HG02642 (cell line): Measurements from ENCODE around the gene STARD10.
A peak's percentile ranks its signal among the peaks of the same experiment; 100 is the strongest.
"Not testable (repeated sequence)": the region's sequence is repeated elsewhere in the genome, so short reads cannot be mapped to it uniquely, and the experiment has no call there.

Source experiments
- ATAC-seq: cut with Tn5 transposase; IDR thresholded peaks from one replicate; pipeline ENCODE4 v1.9.1; 2021; ENCODE audit warnings: mild to moderate bottlenecking; ENCODE audit not compliant: unreplicated experiment, poor library complexity

STARD10 gene, protein sequence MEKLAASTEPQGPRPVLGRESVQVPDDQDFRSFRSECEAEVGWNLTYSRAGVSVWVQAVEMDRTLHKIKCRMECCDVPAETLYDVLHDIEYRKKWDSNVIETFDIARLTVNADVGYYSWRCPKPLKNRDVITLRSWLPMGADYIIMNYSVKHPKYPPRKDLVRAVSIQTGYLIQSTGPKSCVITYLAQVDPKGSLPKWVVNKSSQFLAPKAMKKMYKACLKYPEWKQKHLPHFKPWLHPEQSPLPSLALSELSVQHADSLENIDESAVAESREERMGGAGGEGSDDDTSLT

DNA sequence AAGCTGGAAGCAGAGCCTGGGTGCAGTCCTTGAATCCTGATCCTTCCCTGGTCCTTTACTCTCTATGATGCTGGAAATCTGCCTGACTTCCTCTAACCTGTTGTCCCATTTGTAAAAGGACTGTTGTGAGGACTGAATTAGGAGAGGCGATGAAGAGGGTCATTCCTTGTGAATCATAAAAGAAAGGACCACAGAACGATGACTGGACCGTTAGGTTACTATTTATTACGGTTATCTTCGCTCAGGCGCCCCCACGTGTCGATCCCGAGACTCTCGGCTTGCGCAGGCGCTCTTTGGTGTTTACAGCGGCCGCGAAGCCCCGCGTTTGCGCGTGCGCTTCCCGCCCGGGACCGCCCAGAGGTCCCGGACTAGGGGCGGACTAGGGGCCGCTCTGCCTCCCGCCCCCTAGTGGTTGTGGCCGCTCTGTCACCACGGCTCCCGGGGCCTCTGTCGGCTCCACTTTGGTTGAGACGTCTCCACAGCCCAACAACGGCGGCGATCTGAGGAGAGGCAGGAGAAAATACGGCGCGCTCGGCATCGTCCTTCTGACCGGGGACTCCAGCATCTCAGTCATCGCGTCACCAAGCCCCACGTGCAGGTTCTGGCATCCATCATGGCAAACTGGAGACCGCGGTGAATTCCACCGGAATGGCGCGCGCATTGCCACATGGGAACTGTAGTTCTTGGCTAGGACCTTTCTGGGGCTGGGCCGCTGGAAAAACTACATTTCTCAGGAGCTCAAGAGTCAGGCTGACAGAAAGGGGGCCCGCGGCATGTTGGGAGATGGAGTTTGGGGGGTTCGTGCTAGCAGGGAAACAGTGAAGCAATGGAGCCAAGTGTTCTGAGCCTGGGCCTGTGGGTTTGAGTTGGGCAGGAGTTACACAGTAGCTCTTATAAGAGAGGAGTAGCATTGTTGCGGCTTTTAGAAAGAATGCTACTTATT lies at the start of gene STARD10:
Gene STARD10, minus strand, starts transcription at position 623 of the 943 bp plus-strand sequence. CDS start 12,866 bp downstream, outside the sequence.
- peak; percentile 92 for ATAC-seq

DNA sequence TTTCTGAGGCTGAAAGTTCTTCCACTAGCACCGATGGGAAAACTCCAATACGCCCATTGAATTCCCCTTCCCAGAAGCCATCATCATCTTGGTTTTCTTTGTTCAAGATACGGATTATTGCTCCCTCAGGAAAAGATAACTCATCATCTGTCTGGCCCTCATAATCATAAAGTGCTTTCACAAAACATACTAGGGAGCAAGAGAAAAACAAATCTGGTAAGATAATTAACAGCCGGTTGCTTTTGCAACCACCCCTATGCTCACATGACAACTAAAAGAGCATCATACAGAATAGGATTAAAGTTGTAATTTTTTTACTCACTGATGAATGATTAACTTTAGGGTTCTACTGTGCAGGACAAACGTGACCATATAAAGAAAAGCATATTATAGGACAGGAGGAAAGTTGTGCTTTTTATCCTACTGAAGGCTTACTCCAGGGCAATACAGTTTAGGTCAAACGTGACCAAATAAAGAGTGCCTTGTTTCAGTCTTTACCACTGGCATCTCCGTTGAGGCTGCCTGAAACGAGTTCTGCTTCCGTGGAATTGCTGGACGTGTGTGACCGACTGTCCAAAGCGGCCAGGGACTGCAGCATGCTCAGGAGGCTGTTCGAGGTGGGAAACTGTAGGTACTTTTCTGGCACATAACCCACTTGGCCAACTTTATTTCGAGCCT lies 48.9 kb upstream of the STARD10 start:
- no peak for ATAC-seq

DNA sequence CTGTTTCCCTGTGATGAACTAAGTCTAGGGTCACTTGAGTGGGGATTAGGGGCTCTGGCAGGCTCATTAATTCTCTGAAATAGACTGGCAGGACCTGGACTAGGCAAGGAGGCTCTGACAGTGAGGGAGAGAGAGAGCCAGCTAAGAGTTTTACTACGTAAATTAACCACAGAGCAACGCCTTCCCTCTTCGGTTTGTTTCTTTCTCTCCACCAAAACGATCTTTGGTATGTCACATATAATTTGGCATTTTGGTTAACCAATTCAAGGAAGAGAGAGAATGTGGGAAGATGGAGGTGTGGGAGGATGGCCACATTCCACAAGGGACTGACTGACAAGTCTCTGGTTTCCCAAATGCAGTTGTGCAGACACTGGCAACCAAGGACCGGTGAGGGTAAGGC lies 48.3 kb upstream of the STARD10 start:
- ATAC-seq: no peak

DNA sequence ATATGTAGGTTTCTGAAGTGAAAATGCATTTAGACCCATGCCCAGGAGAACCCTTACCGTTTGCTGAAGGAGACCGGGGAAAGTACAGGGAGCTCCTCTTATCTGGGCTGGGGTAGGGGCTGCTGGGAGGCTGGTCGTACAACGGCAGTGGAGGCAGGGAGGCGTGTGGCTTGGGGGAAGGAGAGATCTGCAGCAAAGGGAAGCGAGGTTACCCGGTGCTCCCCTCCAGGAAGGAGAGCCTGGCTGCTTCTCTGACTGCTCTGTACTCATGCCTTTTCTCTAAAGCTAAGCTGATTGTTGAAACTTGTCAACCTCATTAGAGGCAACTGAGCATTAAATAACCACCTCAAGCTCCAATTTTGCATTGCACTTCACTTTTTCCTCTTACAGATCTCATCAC lies 47.5 kb upstream of the STARD10 start:
- ATAC-seq: no peak

DNA sequence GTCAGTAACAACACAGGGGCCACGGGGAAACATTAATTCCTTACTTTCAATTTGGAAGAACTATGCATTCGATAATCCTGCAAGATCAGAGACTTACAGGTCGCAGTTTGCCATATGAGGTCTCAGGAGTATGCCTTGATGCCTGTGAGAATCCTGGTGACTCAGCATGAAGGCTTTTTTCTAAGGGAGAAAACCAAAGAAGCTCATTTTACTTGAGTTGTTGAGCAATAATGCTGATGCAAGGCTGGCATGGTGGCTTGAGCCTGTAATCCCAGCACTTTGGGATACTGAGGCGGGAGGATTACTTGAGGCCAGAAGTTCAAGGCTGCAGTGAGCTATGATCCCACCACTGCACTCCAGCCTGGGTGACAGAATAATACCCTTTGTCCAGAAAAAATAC lies 46.9 kb upstream of the STARD10 start:
- ATAC-seq: no peak

DNA sequence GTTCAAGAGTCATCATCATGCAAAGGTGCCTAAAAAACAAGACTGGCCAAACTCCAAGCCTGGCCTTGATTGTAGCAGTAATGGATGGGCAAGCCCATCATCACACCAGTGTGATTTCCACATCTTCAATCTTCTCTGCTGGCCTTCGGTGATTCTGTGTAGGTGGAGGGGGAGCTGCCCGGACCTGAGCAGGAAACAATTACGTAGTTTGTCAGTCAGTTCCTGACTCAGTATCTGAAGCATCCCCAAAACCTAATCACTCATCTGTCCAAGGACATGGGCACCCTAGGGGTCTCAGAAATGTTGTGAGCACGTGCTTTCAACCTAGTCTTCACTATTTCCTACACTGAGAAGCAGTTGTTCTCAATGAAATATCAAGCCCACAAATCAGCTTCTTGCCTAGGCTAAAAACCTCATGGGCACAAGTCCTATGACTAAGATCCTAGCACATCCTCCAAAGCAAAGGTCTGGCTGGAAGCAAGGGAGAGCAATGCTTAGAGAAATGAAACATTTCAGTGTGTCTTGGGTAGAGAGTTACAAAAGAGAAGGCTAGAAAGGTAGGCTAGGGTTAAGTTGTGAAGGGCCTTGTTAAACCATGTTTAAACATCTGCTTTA lies 45.0 kb upstream of the STARD10 start:
- no peak for ATAC-seq

DNA sequence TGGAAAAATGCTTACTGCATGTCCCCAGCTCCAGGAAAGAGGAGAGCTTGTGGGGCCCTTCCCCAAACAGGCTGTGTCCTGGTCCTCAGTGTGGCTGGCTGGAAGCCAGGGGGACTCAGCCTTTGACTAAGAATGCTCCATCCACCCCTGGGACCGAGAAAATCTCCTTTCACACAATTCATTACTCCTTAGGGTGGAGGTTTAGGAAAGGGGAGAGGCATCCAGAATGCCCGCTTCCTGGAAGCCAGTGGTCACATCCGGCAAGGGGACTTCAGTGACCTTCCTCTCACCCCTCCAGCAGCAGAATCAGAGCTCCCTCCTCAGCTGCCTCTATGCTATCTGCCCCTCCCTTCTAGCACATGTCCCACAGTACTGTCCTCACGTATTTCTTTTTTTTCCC lies 42.3 kb upstream of the STARD10 start:
- ATAC-seq: no peak

DNA sequence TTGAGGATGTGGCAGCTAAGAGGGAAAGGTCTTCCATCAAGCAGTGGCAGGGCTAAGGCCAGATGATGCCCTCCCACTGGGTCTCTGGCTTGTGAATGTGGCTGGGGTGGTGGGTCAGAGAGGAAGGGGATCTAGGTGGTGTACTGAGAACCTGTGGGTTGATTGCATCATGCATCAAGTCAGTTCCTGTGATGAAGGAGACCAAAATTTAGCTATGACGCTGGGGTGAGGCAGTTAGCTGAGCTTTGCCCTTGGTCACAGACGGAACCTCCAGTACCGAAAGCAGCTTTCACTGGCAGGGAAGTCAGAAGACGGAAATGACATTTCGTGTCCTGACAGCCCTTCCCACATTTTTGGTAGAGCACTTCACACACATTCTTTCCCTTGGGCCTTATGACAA lies 41.1 kb upstream of the STARD10 start:
- ATAC-seq: no peak

DNA sequence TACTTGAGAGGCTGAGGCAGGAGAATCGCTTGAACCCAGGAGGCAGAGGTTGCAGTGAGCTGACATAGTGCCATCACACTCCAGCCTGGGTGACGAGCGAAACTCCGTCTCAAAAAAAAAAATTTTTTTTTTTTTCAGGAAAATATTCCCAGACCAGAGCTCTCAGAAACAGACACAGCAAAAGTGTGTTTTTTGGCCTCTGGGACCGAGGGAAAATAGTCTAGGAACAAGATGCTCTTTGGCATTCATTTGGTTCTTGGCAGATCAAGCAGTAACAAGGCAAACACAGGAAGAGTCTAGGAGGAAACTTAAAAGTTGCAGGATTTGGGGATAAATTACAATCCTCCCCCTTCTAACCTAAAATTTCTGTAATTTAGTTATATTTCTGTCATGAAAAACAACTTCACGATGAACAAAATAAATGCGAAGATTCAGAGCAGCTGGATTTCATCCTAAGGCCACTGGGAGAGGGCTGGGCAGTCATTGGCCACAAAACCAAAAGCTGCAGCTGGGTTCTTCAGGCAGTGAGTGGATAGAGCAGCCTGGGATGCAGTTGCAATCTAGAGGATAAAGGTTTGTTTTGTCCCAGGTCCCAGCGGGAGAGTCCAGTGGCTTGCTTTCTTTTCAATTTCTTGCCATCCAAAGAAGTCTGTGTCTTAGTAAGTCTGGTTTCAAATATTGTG lies 40.1 kb upstream of the STARD10 start:
- no peak for ATAC-seq

DNA sequence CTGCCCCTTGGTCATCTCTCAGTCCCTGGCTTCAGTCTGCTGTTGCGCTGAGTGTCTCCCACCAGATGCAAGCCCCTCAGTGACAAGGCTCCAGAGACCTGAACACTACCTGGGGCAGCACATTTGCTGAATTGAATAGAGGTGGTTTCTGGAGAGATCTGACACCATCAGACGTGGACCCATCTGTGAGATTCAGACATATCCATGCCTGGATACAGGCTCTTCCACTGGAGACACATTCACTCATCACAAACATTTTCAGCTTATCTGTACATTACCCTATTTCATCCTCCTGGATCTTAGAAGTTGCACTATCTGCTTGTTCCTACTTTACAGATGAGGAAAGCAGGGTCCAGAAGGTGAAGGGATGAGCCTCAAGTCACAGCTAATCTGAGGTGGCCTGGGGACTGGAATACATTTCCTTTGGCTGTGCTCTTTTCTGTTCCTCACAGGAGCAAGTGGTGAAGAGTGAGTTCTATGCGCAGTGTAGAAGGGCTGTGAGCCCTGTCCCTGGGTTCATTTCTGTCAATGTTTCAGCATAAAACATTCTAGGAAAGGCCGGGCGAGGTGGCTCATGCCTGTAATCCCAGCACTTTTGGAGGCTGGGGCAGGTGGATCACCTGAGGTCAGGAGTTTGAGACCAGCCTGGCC lies 39.4 kb upstream of the STARD10 start:
- no peak for ATAC-seq

DNA sequence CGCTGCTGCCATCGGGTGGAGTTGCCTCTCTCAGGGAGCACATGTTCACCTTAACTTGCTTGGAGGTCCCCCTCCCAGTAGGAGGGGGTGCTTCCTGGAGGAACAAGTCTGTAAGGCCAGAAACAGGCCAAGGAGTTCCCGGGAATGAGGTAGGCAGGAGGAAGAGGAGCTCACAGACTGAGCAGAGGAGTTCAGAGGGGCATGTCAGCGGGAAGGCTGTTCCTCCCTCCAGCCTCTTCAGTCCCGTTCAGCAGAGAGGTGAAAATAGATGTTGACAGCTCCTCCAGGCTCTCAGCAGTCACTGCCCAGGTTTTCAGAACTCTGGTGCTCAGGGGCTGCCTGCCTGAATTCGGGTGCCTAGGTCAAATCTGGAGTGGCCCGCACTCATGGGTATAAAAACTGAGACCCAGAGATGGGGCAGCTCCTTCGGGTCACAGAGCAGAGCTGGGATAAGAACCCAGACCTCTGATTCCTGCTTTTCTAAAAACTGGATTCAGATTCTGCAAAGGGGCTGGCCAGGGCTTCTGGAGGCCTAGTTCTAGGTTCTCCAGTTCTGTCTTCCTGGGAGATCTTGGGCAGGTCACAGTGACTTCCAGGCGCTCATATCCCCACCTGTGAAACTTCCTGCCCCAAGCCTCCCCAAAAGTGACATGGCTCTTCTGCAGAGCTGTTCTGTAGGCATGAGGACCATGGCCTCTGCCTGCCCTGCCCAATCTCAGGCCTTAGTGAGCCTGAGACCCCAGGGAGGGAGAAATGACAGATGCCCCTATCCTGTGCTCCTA lies 38.6 kb upstream of the STARD10 start:
- ATAC-seq: no peak

DNA sequence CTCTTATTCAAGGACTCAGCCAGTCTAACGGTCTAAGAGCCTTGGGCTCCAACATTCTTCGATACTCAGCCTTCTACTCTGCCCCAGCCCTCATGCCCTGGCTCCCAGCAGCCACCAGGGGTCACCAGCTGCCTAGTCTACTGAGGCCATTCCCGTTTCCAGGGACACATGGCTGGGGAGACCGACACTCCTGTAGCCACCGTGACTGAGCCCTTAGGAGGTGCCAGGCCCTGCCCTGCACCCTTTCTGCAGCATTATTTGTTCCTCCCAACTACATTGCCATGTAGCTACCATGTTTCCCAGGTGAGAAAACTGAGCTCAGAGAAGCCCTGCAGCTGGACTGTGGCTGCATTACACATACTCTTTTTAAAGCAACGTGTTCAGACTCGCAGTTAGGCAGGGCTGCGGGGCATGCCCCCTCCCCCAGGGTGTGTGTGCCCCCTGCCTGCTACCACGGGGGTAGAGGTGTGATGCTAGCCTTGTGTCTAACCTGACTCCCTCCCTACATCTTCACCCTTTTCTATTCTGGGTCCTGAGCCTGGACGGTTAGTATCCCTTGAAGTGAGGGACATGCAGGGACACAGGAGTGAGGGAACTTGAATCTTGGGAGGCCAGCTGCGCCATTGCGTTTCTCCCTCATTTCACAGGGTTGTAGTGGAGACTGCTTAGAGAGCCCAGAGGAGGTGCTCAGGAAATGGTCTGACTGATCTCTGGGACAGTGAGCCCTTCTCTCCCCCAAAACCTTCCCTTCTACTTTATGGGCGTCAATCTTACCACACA lies 37.9 kb upstream of the STARD10 start:
- ATAC-seq: no peak

DNA sequence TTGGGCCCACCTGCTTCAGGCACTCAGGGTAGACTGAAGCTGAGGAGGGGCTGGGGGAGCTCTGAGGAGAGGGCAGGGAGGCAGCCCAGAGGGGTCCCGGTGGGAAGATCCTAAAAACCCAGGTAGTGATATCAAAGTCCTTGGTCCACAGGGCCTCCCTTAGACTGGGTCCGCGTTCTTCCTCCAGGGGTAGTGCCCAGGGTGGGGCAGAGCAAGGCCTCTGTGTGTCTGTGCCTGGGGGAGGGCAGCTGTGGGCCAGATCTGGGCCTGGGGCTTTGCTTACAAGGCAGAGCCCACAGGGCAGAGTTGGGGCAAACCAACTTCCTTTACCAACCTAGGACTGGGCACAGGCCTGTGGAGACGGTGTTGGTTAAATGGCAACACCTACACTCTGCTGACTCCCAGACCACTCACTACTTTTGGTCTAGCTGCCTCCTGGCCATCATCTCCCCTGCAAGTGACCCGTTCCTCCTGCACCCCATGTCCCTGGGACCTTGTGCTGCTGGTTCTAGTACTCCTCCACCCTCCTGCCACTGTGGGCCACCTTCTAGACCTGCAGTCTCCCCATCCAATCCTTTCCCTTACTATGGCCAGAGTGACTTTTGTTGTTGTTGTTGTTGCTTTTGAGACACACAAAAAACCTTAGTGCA lies 36.2 kb upstream of the STARD10 start:
- ATAC-seq: no peak

DNA sequence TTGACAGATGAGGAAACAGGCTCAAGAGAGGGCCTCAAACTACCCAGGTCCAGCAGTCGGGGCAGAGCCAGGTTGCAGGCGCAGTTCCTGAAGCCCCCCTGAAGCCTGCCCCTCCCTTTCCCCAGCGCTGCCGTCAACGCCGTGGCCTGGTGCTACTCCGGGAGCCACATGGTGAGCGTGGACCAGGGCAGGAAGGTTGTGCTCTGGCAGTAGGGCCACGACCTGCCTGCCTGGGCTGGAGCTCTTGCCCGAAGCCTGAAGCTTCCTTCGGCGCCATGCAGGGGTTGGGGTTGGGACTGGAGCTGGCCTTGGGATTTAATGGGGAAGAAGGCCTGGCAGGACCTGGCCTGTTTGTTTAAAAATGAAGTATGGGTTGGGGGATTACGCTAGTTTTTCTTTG lies 35.3 kb upstream of the STARD10 start:
- ATAC-seq: no peak

DNA sequence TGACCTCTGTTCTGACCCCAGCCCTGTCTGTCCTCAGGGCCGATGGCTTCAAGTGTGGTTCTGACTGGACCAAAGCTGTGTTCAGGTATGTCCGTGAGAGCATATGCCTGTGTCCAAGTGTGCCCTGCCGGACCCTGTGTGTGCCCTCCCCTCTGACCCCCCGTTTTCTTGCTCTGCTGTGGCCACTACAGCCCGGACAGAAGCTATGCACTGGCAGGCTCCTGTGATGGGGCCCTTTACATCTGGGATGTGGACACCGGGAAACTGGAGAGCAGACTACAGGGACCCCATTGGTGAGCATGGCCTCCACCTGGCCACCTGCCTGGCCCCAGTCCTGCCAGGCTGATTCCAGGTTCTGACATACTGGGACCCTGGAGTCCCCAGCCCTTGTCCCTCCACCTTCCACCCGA lies 34.9 kb upstream of the STARD10 start:
- ATAC-seq: no peak

DNA sequence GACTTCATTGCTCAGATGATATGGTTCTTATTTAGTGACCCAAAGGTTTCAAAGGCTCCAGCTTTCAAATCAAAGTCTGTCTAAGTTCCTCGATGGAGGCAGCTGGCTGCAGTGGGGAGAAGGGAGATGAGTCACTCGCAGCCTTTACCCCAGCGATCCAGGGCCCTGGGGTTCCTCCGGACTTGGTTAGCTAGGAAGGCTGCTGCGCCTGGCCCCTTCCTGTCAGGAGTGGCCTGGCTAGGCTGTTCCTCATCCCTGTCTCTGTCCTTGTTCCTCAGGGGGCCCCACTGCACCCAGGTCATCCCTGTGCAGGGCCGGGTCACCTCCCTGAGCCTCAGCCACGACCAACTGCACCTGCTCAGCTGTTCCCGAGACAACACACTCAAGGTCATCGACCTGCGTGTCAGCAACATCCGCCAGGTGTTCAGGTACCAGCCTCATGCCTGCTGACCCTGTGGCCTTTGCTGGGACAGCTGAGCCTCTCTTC lies 34.3 kb upstream of the STARD10 start:
- no peak for ATAC-seq

DNA sequence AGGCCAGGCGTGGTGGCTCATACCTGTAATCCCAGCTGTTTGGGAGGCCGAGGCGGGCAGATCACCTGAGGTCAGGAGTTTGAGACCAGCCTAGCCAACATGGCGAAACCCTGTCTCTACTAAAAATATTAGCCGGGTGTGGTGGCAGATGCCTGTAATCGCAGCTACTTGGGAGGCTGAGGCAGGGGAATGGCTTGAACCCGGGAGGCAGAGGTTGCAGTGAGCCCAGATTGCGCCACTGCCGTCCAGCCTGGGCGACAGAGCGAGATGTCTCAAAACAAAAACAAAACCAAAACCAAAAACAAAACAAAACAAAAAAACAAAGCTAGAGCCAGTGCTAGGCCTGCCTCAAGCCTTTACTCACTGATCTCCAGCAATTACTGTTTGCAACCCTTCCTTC lies 33.8 kb upstream of the STARD10 start:
- not testable (repeated sequence) for ATAC-seq
